Neural cell (in vitro differentiated cells): ENCODE data around the gene HIC2. TPM values are rescaled to one million over a fixed set of nuclear protein-coding genes. Genes with fewer than 3 reads are reported as not detected.

ENCODE experiments used
- H2AFZ ChIP-seq: fragments of 200-600, 300-800 bp; sonication (generic), shearing (Covaris generic); 2 replicates; pipeline ENCODE4 v1.6.0; 2014; ENCODE audit warnings: low read depth, mild to moderate bottlenecking, antibody characterized with exemption, low read length, moderate library complexity
- H3F3A ChIP-seq: fragments of 200-600 bp; shearing (Covaris generic); 2 replicates; pipeline ENCODE4 v1.6.1; 2016; ENCODE audit warnings: mild to moderate bottlenecking, moderate library complexity, mixed read lengths, antibody characterized with exemption, low read length; ENCODE audit not compliant: insufficient read depth, poor library complexity, severe bottlenecking
- H3K27ac ChIP-seq: fragments of 200-600, 300-800 bp; sonication (generic), shearing (Covaris generic); 2 replicates; pipeline ENCODE4 v1.5.1; 2014; ENCODE audit warnings: mild to moderate bottlenecking, low read length, moderate library complexity
- H3K27me3 ChIP-seq: fragments of 300-800, 200-600 bp; sonication (generic), shearing (Covaris generic); 2 replicates; pipeline ENCODE4 v1.6.0; 2014; ENCODE audit warnings: mild to moderate bottlenecking, low read depth, low read length, moderate library complexity; ENCODE audit not compliant: insufficient read depth
- H3K36me3 ChIP-seq: fragments of 300-800, 200-600 bp; sonication (generic), shearing (Covaris generic); 2 replicates; pipeline ENCODE4 v1.5.1; 2014; ENCODE audit warnings: mild to moderate bottlenecking, antibody characterized with exemption, low read length, moderate library complexity; ENCODE audit not compliant: insufficient read depth
- H3K4me2 ChIP-seq: fragments of 300-800, 200-600 bp; sonication (generic), shearing (Covaris generic); 2 replicates; pipeline ENCODE4 v1.6.0; 2014; ENCODE audit warnings: mild to moderate bottlenecking, low read length
- H3K4me3 ChIP-seq: fragments of 300-800, 200-600 bp; sonication (generic), shearing (Covaris generic); 2 replicates; pipeline ENCODE4 v1.5.1; 2014; ENCODE audit warnings: mild to moderate bottlenecking, low read length, moderate library complexity
- H3K79me2 ChIP-seq: fragments of 200-600 bp; shearing (Covaris generic); replicated peaks from 2 replicates; pipeline ENCODE4 v1.6.0; 2014; ENCODE audit warnings: mild to moderate bottlenecking, low read length, moderate library complexity; ENCODE audit not compliant: insufficient read depth
- H3K9ac ChIP-seq: fragments of 300-800, 200-600 bp; sonication (generic), shearing (Covaris generic); 2 replicates; pipeline ENCODE4 v1.6.1; 2016; ENCODE audit warnings: mild to moderate bottlenecking, low read length, mixed read lengths
- H3K9me2 ChIP-seq: fragments of 200-600 bp; shearing (Covaris generic); 2 replicates; pipeline ENCODE4 v1.6.1; 2016; ENCODE audit warnings: mild to moderate bottlenecking, low read length, mixed read lengths; ENCODE audit not compliant: insufficient read depth
- H3K9me3 ChIP-seq: fragments of 200-600, 300-800 bp; sonication (generic), shearing (Covaris generic); 2 replicates; pipeline ENCODE4 v1.6.1; 2016; ENCODE audit warnings: mild to moderate bottlenecking, mixed run types, low read length, moderate library complexity, mixed read lengths
- H4K20me1 ChIP-seq: fragments of 200-600 bp; shearing (Covaris generic); 2 replicates; pipeline ENCODE4 v1.6.1; 2016; ENCODE audit warnings: mild to moderate bottlenecking, mixed run types; ENCODE audit not compliant: insufficient read depth
- EP300 ChIP-seq: fragments of 450-650 bp; conservative IDR thresholded peaks from 2 replicates; pipeline ENCODE4 v1.6.1; 2014; ENCODE audit warnings: antibody characterized with exemption, mild to moderate bottlenecking, moderate library complexity; ENCODE audit not compliant: poor library complexity, severe bottlenecking
- EZH2 ChIP-seq: fragments of 200-600, 300-800 bp; shearing (Covaris generic), sonication (generic); IDR thresholded peaks from 2 replicates; pipeline ENCODE4 v1.6.1; 2014; ENCODE audit warnings: antibody characterized with exemption, low read length, borderline replicate concordance, mild to moderate bottlenecking; ENCODE audit not compliant: insufficient read depth, poor library complexity, severe bottlenecking
- MXI1 ChIP-seq: fragments of 450-650 bp; conservative IDR thresholded peaks from 2 replicates; pipeline ENCODE4 v1.6.1; 2014; ENCODE audit warnings: antibody characterized with exemption, mild to moderate bottlenecking; ENCODE audit not compliant: poor library complexity, severe bottlenecking
- POLR2AphosphoS5 ChIP-seq: IDR thresholded peaks from 2 replicates; pipeline ENCODE4 v1.6.1; 2012
- RAD21 ChIP-seq: fragments of 450-650 bp; conservative IDR thresholded peaks from 2 replicates; pipeline ENCODE4 v1.6.1; 2014; ENCODE audit warnings: antibody characterized with exemption, mild to moderate bottlenecking, moderate library complexity
- SMC3 ChIP-seq: fragments of 450-650 bp; conservative IDR thresholded peaks from 2 replicates; pipeline ENCODE4 v1.6.1; 2014; ENCODE audit warnings: antibody characterized with exemption, mild to moderate bottlenecking, moderate library complexity; ENCODE audit not compliant: poor library complexity
- TAF1 ChIP-seq: IDR thresholded peaks from 2 replicates; pipeline ENCODE4 v1.6.1; 2012; ENCODE audit warnings: low read depth
- polyA plus RNA-seq: library from polyadenylated mRNA; depleted of rRNA; stranded (reverse); fragments of >200 nt; gene quantifications from 2 replicates; pipeline ENCODE4 v1.2.3, GENCODE V29; 2014
- TF ChIP-seq, protein P1 (sequence below): IDR thresholded peaks from 2 replicates; pipeline ENCODE4 v1.6.1; 2012; ENCODE audit warnings: borderline replicate concordance
- TF ChIP-seq, protein P2 (sequence below): fragments of 450-650 bp; IDR thresholded peaks from 2 replicates; pipeline ENCODE4 v1.5.1; 2014; ENCODE audit warnings: antibody characterized with exemption, mild to moderate bottlenecking, moderate library complexity; ENCODE audit not compliant: poor library complexity, severe bottlenecking

Gene HIC2
- polyA plus RNA-seq, 1 donor from 2014 or later = 19.0 TPM

DNA sequence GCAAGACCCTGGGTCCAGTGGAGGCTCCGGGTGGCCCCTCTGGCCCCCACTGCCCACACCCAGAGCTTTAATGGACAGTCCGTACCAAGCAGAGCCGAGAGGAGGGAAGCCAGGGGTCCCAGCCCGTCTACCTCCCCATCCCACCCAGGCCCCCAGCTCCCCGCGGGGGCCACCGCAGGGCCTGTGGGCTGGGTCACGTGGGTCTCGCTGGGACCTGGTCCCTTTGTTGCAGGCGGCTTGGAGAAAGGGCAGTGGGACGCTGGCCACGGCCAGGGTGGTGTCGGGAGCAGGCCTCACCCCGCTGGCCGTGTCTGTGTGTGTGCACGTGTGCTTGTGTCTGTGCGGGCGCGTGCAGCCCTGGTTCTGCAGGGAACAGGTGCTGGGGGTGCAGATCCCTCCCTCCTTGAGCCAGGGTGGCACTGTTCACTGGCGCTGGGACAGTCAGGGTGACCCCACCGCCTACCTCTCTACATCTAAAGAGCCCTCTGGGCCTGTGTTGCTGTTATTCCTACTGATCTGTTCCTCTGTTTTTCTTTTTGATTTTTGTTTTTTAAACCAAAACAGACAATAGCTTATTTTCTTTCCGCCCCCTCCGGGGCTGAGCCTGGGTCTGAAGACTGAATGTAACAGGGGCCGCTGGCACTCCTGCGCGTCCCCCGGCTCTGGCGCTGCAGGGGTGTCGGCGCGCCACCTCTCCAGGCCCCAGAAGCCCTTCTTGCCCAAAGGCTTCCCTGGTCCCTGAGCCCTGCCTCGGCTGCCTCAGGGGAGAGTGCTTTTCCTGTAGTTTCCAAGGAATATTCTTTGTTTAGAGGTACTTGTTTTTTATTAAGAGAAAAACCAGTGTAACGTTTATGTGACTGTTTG lies 29.9 kb downstream of the HIC2 start:
- H4K20me1 ChIP-seq = no peaks in the 10 kb centered on the region
- H2AFZ ChIP-seq = no peak overlapping the region
- H3K36me3 ChIP-seq = no peaks in the 10 kb centered on the region
- no peaks in the 10 kb centered on the region for H3F3A ChIP-seq
- H3K4me2 ChIP-seq = no peak overlapping the region
- no peak overlapping the region for H3K9ac ChIP-seq
- no peaks in the 10 kb centered on the region for H3K27me3 ChIP-seq
- H3K9me3 ChIP-seq = no peaks in the 10 kb centered on the region
- no peak overlapping the region for H3K27ac ChIP-seq
- TF ChIP-seq MXI1 (no peak), RAD21 (no peak), POLR2AphosphoS5 (no peak), EP300 (no peak), SMC3 (no peak)
- TF ChIP-seq, protein P1, sequence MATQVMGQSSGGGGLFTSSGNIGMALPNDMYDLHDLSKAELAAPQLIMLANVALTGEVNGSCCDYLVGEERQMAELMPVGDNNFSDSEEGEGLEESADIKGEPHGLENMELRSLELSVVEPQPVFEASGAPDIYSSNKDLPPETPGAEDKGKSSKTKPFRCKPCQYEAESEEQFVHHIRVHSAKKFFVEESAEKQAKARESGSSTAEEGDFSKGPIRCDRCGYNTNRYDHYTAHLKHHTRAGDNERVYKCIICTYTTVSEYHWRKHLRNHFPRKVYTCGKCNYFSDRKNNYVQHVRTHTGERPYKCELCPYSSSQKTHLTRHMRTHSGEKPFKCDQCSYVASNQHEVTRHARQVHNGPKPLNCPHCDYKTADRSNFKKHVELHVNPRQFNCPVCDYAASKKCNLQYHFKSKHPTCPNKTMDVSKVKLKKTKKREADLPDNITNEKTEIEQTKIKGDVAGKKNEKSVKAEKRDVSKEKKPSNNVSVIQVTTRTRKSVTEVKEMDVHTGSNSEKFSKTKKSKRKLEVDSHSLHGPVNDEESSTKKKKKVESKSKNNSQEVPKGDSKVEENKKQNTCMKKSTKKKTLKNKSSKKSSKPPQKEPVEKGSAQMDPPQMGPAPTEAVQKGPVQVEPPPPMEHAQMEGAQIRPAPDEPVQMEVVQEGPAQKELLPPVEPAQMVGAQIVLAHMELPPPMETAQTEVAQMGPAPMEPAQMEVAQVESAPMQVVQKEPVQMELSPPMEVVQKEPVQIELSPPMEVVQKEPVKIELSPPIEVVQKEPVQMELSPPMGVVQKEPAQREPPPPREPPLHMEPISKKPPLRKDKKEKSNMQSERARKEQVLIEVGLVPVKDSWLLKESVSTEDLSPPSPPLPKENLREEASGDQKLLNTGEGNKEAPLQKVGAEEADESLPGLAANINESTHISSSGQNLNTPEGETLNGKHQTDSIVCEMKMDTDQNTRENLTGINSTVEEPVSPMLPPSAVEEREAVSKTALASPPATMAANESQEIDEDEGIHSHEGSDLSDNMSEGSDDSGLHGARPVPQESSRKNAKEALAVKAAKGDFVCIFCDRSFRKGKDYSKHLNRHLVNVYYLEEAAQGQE = no peak
- TF ChIP-seq, protein P2, sequence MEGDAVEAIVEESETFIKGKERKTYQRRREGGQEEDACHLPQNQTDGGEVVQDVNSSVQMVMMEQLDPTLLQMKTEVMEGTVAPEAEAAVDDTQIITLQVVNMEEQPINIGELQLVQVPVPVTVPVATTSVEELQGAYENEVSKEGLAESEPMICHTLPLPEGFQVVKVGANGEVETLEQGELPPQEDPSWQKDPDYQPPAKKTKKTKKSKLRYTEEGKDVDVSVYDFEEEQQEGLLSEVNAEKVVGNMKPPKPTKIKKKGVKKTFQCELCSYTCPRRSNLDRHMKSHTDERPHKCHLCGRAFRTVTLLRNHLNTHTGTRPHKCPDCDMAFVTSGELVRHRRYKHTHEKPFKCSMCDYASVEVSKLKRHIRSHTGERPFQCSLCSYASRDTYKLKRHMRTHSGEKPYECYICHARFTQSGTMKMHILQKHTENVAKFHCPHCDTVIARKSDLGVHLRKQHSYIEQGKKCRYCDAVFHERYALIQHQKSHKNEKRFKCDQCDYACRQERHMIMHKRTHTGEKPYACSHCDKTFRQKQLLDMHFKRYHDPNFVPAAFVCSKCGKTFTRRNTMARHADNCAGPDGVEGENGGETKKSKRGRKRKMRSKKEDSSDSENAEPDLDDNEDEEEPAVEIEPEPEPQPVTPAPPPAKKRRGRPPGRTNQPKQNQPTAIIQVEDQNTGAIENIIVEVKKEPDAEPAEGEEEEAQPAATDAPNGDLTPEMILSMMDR = no peak
- H3K9me2 ChIP-seq = no peaks in the 10 kb centered on the region
- no peaks in the 10 kb centered on the region for H3K79me2 ChIP-seq
- H3K4me3 ChIP-seq = no peak overlapping the region

DNA sequence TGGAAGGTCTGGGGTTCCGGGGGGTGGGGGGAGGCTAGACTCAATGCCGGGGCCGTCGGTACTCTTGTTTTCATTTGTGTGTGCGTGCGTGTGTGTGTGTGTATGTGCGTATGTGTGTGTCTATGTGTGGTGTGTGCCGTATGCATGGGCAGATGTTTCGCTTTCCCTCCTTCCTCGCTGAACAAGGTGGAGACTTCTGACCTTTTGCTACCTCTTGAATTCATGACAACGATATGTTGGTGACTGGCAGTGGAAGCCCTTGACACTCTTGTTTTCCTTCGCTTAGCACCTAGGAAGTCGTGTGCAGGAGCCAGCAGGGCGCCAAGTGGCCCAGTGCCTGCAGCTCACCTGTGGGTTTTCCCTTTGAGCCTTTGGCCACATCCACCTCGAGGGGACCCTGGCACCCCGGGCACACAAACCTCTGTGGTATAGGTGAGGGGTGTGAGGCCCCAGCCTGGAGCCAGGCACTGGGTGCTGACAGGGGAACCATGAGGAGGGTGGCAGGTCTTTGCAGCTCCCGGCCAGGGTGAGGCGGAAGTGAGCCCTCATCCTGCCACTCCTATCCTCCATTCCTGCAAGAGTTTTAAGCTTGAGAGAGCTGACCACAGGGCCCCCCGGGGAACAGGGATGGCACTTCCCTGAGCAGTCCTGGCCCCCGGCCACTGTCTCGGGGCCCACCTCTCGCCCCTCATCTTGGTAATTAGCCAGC lies 30.7 kb downstream of the HIC2 start:
- Histone ChIP-seq H3K9me2 (no peaks in the 10 kb centered on the region), H3K9ac (no peak overlapping the region), H3K27me3 (no peaks in the 10 kb centered on the region), H4K20me1 (no peaks in the 10 kb centered on the region), H3K4me2 (no peak overlapping the region), H3K36me3 (no peaks in the 10 kb centered on the region), H3K4me3 (no peak overlapping the region), H3F3A (no peaks in the 10 kb centered on the region), H3K9me3 (no peaks in the 10 kb centered on the region), H3K79me2 (no peaks in the 10 kb centered on the region), H3K27ac (no peak overlapping the region), H2AFZ (no peak overlapping the region)
- TF ChIP-seq POLR2AphosphoS5 = no peak
- no peak for TF ChIP-seq SMC3
- TF ChIP-seq, protein P1 = no peak
- TF ChIP-seq MXI1 = no peak
- no peak for TF ChIP-seq RAD21
- TF ChIP-seq, protein P2 = no peak
- no peak for TF ChIP-seq TAF1
- no peak for TF ChIP-seq EP300
- TF ChIP-seq EZH2 = no peak
